HG03575 (cell line): ENCODE data around the gene TGFBR3.
A peak's percentile ranks its signal among the peaks of the same experiment; 100 is the strongest.

Source experiments
- ATAC-seq: cut with Tn5 transposase; IDR thresholded peaks from one replicate; pipeline ENCODE4 v1.9.1; 2021; ENCODE audit not compliant: unreplicated experiment, insufficient number of reproducible peaks, low FRiP score; ENCODE audit errors: extremely low read depth

TGFBR3 gene

DNA sequence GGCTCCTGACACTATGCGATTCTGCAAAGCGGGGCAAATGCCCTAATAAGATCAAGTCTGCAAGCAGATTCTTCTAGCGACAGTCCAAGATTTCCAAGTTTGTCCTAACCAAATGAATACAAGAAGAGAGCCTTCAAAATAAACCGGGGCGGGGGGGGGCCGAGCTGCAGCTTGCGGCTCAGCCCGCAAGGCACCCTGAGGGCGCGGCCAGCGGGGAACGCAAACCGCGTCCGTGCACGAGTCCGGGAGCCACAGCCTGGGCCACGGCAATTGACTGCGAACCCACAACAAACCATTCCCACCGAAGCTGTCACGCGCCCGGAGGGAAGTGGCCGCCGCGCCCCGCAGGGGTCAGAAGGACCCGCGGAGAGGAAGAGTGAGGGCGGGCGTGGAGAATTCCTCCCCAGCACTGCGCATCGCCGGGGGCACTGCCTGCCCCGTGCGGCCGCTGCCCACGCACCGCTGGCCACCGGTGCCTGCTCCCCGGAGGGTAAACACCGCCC lies 687 bp downstream of the TGFBR3 start:
- ATAC-seq = no peak

DNA sequence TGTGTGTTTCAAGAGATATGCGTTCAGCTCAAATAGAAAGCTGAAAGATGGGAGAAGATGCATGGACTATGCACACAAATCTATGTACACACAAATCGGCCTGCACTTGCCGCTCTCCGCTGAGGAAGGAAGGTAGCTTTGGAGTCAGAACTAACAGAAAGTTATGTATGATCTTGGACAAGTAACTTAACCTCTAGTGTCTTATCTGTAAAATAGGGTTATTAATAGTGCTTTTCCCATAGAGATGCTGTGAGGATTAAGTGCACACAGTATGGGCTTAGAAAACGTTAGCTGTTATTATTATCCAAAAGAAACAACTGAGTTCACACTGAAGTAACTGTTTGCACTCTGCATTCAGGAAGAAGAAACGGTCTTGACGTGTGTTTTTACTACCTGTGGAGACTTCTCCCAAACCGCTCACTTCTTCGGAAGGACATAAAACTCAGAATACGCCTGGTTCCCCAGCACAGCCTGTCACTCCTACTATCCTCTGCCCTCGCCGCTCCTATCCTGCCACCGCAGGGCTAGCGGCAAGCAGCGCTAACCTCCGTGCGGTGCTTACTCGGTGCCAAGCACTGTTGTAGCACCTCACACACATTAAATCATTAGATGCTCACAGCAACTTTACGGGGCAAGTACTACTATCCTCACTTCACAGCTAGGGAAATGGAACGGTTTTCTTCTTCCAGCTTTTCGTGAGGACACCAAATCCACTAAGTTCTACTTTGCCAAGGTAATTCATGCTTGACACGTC lies 1.3 kb downstream of the TGFBR3 start:
- ATAC-seq = no peak

DNA sequence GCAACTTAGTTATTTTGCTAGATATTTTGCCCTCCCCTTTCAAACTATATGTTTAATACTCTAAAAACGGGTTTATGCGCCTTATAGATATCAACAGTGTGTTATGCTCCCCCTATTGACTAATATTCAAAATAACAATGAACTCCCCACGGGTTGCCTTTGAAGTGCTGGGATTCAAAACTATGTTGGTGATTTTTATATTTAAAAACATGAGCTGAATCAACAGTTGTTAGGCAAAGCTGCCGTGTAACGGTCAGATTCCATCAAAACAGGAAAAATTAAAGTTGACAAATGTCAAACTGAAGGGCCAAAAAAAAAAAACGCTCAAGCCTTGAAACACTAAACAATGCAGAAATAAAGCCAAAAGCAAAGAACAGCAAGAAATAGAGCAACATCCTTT lies 2.5 kb downstream of the TGFBR3 start:
- ATAC-seq = no peak

DNA sequence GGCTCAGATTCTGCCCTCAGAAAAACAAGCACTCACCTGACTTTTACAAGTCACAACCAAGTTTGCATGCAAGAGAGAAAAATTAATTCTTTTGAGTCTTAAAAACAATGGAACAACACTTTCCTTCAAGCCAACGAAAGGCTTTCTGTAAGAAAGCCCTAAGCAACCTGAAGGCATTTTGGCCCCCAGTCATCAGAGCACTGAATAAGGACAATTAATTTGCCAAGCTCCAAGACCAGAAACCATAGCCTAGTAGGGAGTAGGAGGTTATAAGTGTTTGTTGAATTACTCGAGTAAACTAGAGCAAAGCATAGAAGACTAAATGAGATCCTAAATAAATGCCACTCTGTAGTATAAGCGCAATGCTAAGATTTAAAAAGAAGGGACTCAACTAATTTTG lies 4.7 kb downstream of the TGFBR3 start:
- no peak for ATAC-seq

DNA sequence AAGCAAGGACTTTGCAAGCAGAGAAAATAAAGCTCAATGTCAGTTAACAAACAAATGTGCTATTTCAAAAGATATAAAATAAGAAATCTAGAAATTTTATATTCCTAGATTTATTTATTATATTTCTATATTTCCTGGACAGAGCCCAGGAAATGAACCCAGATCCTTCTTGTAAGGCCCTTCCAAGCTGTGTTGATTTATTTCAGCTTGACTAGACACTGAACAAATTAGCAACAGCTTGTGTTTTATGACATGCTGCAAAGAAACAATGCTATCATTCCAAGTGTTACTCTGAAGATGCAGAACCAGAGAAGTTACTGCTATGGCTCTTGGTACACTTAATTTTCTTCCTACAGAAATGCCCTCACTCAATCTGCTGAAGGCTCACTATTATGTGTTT lies 6.2 kb downstream of the TGFBR3 start:
- no peak for ATAC-seq

DNA sequence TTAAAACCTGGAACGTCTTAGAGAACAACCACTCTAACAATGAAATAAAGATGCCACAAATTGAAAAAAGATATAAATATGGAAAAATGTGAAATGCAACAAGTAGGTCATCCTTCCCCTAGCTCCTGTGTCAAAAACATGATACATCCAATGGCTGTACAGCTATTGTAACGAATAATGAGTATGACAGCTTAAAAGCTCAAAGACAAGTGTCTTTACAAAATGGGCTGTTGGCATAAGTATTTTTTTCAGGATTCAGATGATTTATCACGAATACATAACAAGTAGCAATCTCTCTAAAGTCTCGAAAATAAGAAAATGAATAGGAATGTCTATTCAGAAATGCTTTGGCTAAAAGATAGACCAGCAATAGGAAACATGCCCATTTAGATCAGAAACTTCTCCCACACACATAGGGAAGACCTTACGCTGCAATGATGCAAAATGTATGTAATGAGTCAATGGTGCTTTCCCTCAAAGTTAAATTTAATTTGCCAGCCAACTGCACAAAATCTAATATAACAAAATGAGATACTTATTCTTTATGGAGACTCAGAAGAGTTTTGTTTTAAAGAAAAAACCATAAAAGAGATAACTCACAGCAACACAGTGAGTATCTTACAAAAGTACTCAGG lies 8.3 kb downstream of the TGFBR3 start:
- no peak for ATAC-seq

DNA sequence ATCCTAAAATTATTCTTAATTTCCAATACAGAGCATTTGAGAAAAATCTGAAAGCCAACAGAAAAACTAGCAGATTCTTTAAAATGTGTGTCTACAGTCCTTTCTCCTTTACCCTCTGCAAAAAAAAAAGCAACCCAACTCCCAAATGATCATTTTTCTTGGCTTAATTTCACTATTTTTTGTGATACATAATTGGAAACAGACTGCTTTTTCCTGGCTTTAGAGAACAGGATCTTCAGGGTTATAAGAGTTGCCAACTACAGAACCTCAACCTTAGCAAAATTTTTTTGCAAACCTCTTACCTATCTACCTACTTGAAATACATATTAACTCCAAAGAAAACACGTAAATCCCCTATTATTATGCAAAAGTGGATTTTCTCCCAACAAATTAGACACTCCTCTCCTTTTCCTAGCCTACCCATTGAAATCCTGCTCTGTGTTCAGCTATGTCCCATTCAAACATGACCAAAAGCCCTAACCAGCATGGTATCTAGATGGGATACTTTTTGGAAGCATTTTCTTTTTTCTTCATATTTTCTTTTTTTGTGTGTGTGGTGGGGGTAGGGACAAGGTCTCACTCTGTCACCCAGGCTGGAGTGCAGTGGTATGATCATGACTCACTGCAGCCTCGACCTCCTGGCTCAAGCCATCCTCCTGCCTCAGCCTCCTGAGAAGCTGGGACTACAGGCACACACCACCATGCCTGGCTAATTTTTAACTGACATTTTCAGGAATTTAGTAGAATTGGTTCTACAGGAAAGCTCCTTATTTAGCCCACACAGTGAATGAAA lies 9.0 kb downstream of the TGFBR3 start:
- no peak for ATAC-seq

DNA sequence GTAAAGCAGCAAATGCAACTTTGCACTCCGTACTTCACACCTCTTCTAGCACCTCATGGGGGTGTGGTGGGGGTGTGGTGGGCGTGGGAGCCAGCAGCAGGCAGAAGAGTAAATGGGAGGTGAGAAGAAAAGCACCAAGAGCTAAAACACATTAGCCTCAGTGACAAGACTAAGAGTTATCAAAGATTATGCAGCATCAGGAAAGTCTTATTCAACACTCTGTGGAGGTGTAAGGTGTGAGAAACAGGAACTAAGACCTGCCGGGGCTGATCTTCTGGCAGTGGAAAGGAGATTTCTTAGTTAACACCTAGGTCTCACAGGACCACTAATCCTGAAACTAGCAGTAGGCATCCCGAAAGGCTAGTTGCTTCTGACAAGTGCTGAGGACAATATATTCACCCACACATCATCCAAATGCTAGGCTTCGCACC lies 9.9 kb downstream of the TGFBR3 start:
- peak; percentile 41 for ATAC-seq

DNA sequence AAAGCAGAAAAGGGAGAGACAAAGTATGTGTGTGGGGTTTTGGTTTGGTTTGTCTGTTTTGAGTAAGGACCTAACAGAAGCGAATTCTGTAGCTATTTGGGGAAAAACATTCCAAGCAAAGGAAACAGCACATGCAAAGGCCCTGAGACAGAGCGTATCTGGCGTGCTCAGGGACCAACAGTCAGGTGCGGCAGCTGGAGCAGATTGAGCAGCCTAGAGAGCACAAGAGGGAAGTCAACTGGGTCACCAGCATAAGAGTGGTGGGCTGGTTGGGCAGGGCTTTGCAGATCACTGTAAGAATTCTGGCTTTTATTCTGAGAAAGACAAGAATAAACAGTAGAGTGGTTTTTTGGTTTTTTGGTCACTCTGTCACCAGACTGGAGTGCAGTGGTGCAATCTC lies 11.8 kb downstream of the TGFBR3 start:
- ATAC-seq = no peak

DNA sequence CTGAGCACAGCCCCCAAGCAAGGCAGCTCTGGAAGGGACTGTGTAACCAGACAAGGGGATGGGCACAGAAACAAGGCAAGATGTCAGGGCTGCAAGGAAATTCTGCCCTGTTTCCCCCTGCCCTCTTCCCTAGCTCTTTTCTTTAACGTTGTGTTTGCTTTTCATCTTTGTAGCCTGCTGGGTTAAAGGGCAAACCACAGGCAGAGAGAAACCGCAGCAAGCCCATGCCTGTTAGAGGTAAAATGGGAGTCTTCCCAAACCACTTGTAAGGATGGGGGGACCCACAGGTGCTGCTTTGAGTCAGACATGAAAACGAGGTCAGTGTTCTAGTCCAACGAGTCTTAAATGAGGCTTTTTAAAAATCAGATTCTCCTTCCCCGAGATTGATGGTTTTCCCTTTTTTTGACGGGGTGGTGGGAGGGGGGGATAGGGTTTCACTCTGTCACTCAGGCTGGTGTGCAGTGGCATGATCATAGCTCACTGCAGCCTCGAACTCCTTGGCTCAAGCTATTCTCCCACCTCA lies 13.3 kb downstream of the TGFBR3 start:
- no peak for ATAC-seq

DNA sequence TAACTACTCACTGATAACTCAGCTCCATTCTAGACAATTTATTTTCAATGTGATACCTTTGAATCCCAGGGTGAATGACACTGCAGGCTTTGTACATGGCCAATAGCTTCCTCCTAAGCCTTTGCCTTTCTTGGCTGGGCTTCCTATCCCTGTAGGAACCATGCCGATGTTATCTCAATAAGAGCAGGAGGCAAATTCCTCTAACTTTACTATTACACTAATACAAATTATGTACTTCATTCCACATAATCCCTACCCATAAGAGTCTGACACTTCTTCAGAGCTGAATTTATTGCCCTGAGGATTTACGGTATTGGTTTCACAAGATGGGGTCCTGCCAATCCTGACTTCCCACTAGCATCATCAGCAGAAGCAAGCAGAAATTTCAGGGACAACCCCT lies 14.0 kb downstream of the TGFBR3 start:
- ATAC-seq = no peak

DNA sequence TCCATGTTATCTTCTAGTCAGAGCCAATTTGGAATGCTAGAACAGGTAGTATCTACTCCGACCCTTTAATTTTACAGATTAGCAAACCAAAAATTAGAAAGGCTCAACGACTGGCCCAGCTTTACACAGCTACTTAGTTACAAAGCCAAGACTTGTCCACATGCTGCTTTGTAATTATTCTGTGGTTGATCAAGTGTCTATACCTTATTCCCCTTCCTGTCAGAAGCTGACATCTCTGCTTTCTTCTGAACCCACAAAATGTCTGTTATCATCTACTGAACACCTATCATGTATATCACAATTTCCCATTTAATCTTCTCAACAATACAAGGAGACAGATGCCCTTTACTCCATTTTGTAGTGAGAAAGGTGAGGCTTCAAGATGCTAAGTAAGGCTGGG lies 15.6 kb downstream of the TGFBR3 start:
- no peak for ATAC-seq

DNA sequence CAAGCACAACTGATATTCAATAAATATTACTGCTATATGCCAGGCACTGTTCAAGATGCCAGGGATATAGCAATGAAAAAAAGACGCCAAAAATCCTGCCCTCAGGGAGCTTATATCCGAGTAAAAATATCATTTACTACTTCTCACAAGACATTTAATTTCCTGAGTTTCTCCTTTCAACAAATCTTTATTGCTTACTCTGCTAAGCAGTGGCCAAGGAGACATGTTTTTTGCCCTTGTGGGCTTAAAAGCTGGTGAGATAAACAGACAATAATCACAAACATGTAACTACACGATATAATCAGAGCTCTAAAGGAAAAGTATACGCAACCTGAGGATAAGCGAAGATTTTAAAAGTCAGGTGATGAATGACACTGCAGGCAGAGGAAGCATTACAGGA lies 19.5 kb downstream of the TGFBR3 start:
- ATAC-seq = no peak

DNA sequence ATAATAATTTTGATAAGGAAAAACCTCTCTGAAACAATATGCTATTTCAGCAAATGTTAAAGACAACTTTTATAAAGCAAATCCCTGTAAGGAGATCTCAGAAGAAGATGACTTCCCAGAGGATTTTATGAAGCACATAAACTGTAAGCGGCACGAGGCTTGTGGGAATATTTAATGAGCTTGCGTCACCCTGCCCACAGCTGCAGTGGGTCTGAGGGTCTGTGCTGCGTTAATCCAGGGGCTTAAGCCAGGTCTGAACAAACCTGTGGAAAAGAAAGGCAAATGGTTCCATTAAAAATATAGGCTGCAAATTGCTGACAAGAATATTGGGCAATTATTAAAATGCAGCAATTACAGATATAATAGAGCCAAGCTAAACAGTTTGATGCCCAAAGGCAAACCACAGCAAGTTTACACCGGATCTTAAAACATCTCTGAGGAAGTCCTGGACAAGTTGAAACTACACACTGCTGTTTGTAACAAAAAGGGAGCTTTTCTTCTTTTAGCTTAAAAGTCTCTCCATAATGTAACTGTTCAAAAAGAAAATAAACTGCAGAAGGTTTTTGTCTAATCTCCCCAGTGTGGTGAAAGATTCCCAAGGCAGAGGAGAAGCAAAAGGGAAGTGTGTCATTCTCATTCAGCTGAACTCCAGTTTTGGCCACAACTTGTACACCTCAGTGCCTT lies 21.8 kb downstream of the TGFBR3 start:
- ATAC-seq = no peak

DNA sequence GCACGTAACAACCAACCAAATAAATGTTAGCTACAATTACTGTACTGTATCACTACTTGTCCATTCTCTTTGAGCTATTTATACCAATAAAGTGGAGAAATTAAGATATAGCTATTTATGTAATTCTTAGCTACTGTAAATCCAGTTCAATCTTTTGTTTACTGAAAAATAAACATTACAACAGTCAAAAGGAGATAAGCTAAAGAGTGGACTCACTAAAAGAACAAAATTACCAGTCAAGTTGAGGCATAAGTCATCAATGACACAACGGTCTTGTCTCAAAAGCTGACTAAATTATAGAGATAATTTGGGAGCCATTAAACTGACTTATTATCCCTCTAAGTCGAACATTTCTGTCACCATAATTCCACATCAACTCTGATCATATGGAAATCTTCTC lies 22.5 kb downstream of the TGFBR3 start:
- no peak for ATAC-seq

DNA sequence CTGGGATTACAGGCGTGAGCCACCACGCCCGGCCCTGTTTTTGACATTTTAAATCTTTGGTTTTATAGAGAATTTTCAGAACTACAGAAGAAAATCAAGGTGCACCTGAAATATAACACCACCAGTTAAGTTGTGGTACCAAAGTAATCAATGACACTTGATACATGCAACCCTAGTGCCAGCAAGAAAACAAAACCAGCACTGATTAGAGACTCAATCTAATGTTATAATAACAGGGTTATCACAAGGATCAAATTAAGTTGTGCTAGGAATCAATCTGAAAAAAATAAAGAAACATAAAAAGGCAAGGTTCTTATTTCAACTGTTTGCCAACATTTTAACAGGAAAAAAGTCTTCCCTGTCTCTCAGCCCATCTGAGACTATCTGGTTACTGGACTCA lies 23.8 kb downstream of the TGFBR3 start:
- no peak for ATAC-seq

DNA sequence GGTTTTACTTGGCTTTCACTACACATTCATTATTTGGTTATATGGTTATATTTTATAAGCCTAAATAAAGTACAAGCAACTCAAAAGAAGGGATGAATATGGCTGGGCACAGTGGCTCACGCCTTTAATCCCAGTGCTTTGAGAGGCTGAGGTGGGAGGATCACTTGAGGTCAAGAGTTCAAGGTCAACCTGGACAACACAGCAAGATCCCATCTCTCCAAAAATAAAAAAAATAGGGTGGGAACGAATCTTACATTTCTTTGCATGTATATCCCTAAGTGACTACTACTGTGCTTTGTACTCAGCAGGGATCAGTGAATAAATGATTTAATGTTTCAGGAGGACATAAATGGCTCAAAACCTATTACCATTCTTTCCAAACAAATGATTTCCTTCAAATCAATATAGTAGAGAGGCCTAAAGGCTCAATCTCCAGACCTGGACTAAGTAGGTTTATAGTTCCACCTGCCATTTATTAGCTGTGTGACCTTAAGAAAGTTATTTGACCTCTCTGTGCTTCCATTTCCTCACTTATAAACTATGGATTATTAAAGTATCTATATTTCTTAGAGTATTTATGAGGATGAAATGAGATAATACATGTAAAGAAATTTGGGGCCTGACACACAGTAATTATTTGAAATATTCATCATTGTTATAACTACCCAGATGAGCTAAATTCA lies 28.3 kb downstream of the TGFBR3 start:
- no peak for ATAC-seq

DNA sequence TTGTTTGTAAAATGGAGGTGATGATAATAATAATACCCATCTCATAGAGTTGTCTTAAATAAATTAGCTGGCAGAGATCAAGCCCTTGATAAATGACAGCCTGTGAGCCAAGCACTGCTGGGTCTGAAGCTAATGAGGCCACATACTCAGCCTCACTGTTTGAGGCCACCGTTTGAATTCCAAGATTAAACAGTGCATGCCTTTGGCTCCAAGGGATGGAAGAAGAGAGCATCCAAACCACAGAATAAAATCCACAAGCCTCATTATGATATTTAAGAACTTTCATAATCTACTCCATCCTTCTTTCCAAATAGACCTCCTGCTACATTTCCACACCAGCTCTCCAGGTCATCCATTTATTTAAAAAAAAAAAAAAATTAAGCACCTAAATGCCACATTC lies 29.0 kb downstream of the TGFBR3 start:
- ATAC-seq = no peak
